ENCODE results near the gene LRR1. TPM values are rescaled to one million over a fixed set of nuclear protein-coding genes. Genes with fewer than 3 reads are reported as not detected.

LRR1 gene
- total and polyA plus RNA-seq, 2 experiments from 2014 or later: 10.6 to 15.4 TPM

GRCh38 chr14:49633640-49634546, 35.2 kb downstream of the LRR1 start:
- under 1% methylated on average over 87 of the region's 101 CpGs for WGBS (ENCODE audit: low lambda C conversion rate, missing lambda C conversion rate)
- H3K27ac ChIP-seq: peak overlapping the region; percentile 93
- H3K36me3 ChIP-seq (replicated peaks; ENCODE audit: insufficient read depth, low read depth): no peaks in the 10 kb centered on the region
- peaks cover 11% of the 10 kb centered on the region for H4K20me1 ChIP-seq (ENCODE audit: insufficient read depth, poor library complexity, severe bottlenecking)
- no peaks in the 10 kb centered on the region for H3K9me3 ChIP-seq (ENCODE audit: low read depth)
- peak overlapping the region; percentile 87 for H3K4me3 ChIP-seq
- peaks cover 11% of the 10 kb centered on the region for H3K4me1 ChIP-seq (ENCODE audit: insufficient read depth)
- TF ChIP-seq EZH2 (IDR thresholded peaks at IDR 0.05; ENCODE audit: borderline replicate concordance) (no peak), CTCF (IDR thresholded peaks at IDR 0.05; ENCODE audit: poor library complexity) (peak; percentile 95)
- peaks cover 76% of the 10 kb centered on the region for H3K79me2 ChIP-seq
- H3K27me3 ChIP-seq: no peaks in the 10 kb centered on the region
- peak overlapping the region; percentile 97 for H3K4me2 ChIP-seq
- no peaks in the 10 kb centered on the region for H3K9me2 ChIP-seq (replicated peaks; ENCODE audit: insufficient read depth)
- peak; percentile 98 for DNase-seq (ENCODE audit: low spot score)
- peak overlapping the region; percentile 72 for H2AFZ ChIP-seq

GRCh38 chr14:49634547-49635334, 36.0 kb downstream of the LRR1 start, which contains the start of gene DNAAF2:
Gene DNAAF2, minus strand, starts transcription at chr14:49635244. Its CDS starts 95 bp downstream, at chr14:49635149.
- Histone ChIP-seq H3K27ac (peak within 1 kb of the TSS; percentile 93), H3K36me3 (replicated peaks; ENCODE audit: insufficient read depth, low read depth) (no peaks in the 10 kb centered on the region), H2AFZ (peak within 1 kb of the TSS; percentile 72), H3K4me2 (peak within 1 kb of the TSS; percentile 97), H3K27me3 (no peaks in the 10 kb centered on the region), H3K9me3 (ENCODE audit: low read depth) (no peaks in the 10 kb centered on the region), H4K20me1 (ENCODE audit: insufficient read depth, poor library complexity, severe bottlenecking) (peaks cover 11% of the 10 kb centered on the region), H3K9me2 (replicated peaks; ENCODE audit: insufficient read depth) (no peaks in the 10 kb centered on the region), H3K79me2 (peaks cover 76% of the 10 kb centered on the region), H3K4me3 (peak within 1 kb of the TSS; percentile 87), H3K4me1 (ENCODE audit: insufficient read depth) (peaks cover 11% of the 10 kb centered on the region)
- WGBS (ENCODE audit: low lambda C conversion rate, missing lambda C conversion rate): 2% methylated on average over 78 of the region's 80 CpGs
- DNase-seq (ENCODE audit: low spot score): peak; percentile 83
- TF ChIP-seq CTCF (IDR thresholded peaks at IDR 0.05; ENCODE audit: poor library complexity) (no peak), EZH2 (IDR thresholded peaks at IDR 0.05; ENCODE audit: borderline replicate concordance) (no peak), EZH2phosphoT487 (IDR thresholded peaks at IDR 0.05; ENCODE audit: low read depth, severe bottlenecking, unreplicated experiment) (no peak)

- WGBS (ENCODE audit: low lambda C conversion rate, missing lambda C conversion rate): 94% methylated on average over 1 of the region's 1 CpG
- Histone ChIP-seq H3K27me3 (no peaks in the 10 kb centered on the region), H3K4me1 (ENCODE audit: insufficient read depth) (peaks cover 24% of the 10 kb centered on the region), H3K79me2 (peaks cover 62% of the 10 kb centered on the region), H3K4me2 (peak overlapping the region; percentile 97), H3K9me3 (ENCODE audit: low read depth) (no peaks in the 10 kb centered on the region), H2AFZ (no peak overlapping the region), H4K20me1 (ENCODE audit: insufficient read depth, poor library complexity, severe bottlenecking) (peaks cover 3% of the 10 kb centered on the region), H3K4me3 (no peak overlapping the region), H3K36me3 (replicated peaks; ENCODE audit: insufficient read depth, low read depth) (no peaks in the 10 kb centered on the region), H3K27ac (no peak overlapping the region), H3K9me2 (replicated peaks; ENCODE audit: insufficient read depth) (no peaks in the 10 kb centered on the region)
- no peak for TF ChIP-seq CTCF (IDR thresholded peaks at IDR 0.05; ENCODE audit: poor library complexity)
- TF ChIP-seq EZH2phosphoT487 (IDR thresholded peaks at IDR 0.05; ENCODE audit: low read depth, severe bottlenecking, unreplicated experiment): no peak
- TF ChIP-seq EZH2 (IDR thresholded peaks at IDR 0.05; ENCODE audit: borderline replicate concordance): no peak
- DNase-seq (ENCODE audit: low spot score): no peak
Observed at GRCh38 chr14:49636866-49637265, 38.1 kb downstream of the LRR1 start.
